Naive B cell (primary cell): ENCODE measurements around the gene BAK1. TPM values are rescaled to one million over a fixed set of nuclear protein-coding genes. Genes with fewer than 3 reads are reported as not detected.

ENCODE experiments used
- ATAC-seq, 2 donors: fragments of 150-1000 bp; cut with Tn5 transposase; 2 replicates each; pipeline ENCODE4 v1.10.0; 2021; ENCODE audit warnings: low read depth in 2 of 2, mild to moderate bottlenecking in 2 of 2, moderate library complexity in 2 of 2
- DNase-seq: peaks from one replicate; pipeline ENCODE4 v3.0.0; 2022
- H3K27ac Mint-ChIP-seq, 6 donors: one replicate each; pipeline ENCODE4 v1.8.0; 2020 to 2022; ENCODE audit warnings: mild to moderate bottlenecking in 6 of 6, mixed read lengths in 6 of 6, moderate library complexity in 5 of 6, inconsistent platforms in 2 of 6
- H3K27me3 Mint-ChIP-seq, 3 donors: one replicate each; pipeline ENCODE4 v1.8.0; 2021 to 2022; ENCODE audit warnings: mixed read lengths in 3 of 3, mild to moderate bottlenecking in 1 of 3
- H3K36me3 Mint-ChIP-seq, 2 donors: one replicate each; pipeline ENCODE4 v1.8.0; 2020 to 2022; ENCODE audit warnings: mixed read lengths in 2 of 2, inconsistent platforms in 1 of 2, mild to moderate bottlenecking in 1 of 2
- H3K4me1 Mint-ChIP-seq, 3 donors: one replicate each; pipeline ENCODE4 v1.8.0; 2020 to 2022; ENCODE audit warnings: mixed read lengths in 3 of 3, inconsistent platforms in 1 of 3, mild to moderate bottlenecking in 1 of 3, moderate library complexity in 1 of 3
- H3K4me3 Mint-ChIP-seq, 8 donors: one replicate each; pipeline ENCODE4 v1.8.0; 2020 to 2022; ENCODE audit warnings: mild to moderate bottlenecking in 8 of 8, mixed read lengths in 8 of 8, moderate library complexity in 8 of 8, inconsistent platforms in 2 of 8
- H3K9me3 Mint-ChIP-seq, 7 donors: one replicate each; pipeline ENCODE4 v1.8.0; 2020 to 2022; ENCODE audit warnings: mixed read lengths in 7 of 7, mild to moderate bottlenecking in 5 of 7, inconsistent platforms in 2 of 7, moderate library complexity in 1 of 7
- polyA plus RNA-seq, 6 donors: library from polyadenylated mRNA; unstranded; fragments of 300-500 nt; fragmentation: Illumina TruSeq; gene quantifications; one replicate each; pipeline ENCODE4 v1.2.3, GENCODE V29; 2021; ENCODE audit warnings: low read depth in 6 of 6

BAK1 gene
- 10 to 100 TPM; 11.7 to 22.6 (median 13.6) TPM for polyA plus RNA-seq

- ATAC-seq: peak; percentile 98
- Mint-ChIP-seq H3K4me3 (peak within 1 kb of the TSS; percentile 84 to 95 (median 92)), H3K4me1 (peaks cover 31 to 47% (median 44%) of the 10 kb centered on the region in 3 donors), H3K9me3 (no peaks in the 10 kb centered on the region), H3K36me3 (no peaks in the 10 kb centered on the region), H3K27me3 (no peaks in the 10 kb centered on the region), H3K27ac (peak within 1 kb of the TSS; percentile 84 to 96 (median 92))
- peak; percentile 83 for DNase-seq
Measured at GRCh38 chr6:33579828-33580714, at the start of gene BAK1. TSS of gene BAK1 (minus strand) at chr6:33580276. CDS start at chr6:33577604, 2,672 bp downstream.

GRCh38 chr6:33628401-33628964 is 48.4 kb upstream of the BAK1 start:
- H3K36me3 Mint-ChIP-seq: peaks cover 0 to 8% of the 10 kb centered on the region in 2 donors
- DNase-seq: no peak
- peak overlapping the region in 1 of 8 donors; percentile 21 for H3K4me3 Mint-ChIP-seq

GRCh38 chr6:33627876-33628275 is 47.8 kb upstream of the BAK1 start:
- ATAC-seq: no peak
- DNase-seq: no peak
- Mint-ChIP-seq H3K27me3 (no peaks in the 10 kb centered on the region), H3K9me3 (no peaks in the 10 kb centered on the region), H3K4me1 (peaks cover 47 to 71% (median 65%) of the 10 kb centered on the region in 3 donors), H3K27ac (peak overlapping the region in 3 of 6 donors; percentile 43 to 73 (median 47)), H3K4me3 (no peak overlapping the region), H3K36me3 (peaks cover 0 to 8% of the 10 kb centered on the region in 2 donors)

More at GRCh38 chr6:33628401-33628964, 48.4 kb upstream of the BAK1 start:
- Mint-ChIP-seq H3K9me3 (no peaks in the 10 kb centered on the region), H3K4me1 (peaks cover 45 to 70% (median 63%) of the 10 kb centered on the region in 3 donors), H3K27ac (peak overlapping the region in 4 of 6 donors; percentile 14 to 53 (median 42)), H3K27me3 (no peaks in the 10 kb centered on the region)
- peak in 1 of 2 donors; percentile 10 for ATAC-seq

GRCh38 chr6:33624856-33625255 is 44.8 kb upstream of the BAK1 start:
- H3K4me3 Mint-ChIP-seq: peak overlapping the region in 3 of 8 donors; percentile 18 to 97 (median 54)
- ATAC-seq: no peak
- H3K27ac Mint-ChIP-seq: peak overlapping the region in 2 of 6 donors; percentile 56 to 70

GRCh38 chr6:33623895-33624381 is 43.9 kb upstream of the BAK1 start:
- peak overlapping the region in 5 of 6 donors; percentile 25 to 94 (median 82) for H3K27ac Mint-ChIP-seq
- peaks cover 55 to 71% (median 69%) of the 10 kb centered on the region in 3 donors for H3K4me1 Mint-ChIP-seq
- ATAC-seq: no peak
- no peaks in the 10 kb centered on the region for H3K36me3 Mint-ChIP-seq
- H3K27me3 Mint-ChIP-seq: no peaks in the 10 kb centered on the region
- H3K4me3 Mint-ChIP-seq: peak overlapping the region in 7 of 8 donors; percentile 22 to 97 (median 62)
- no peak for DNase-seq
- H3K9me3 Mint-ChIP-seq: no peaks in the 10 kb centered on the region

More at GRCh38 chr6:33624856-33625255, 44.8 kb upstream of the BAK1 start:
- Mint-ChIP-seq H3K36me3 (no peaks in the 10 kb centered on the region), H3K4me1 (peaks cover 51 to 66% (median 64%) of the 10 kb centered on the region in 3 donors), H3K9me3 (no peaks in the 10 kb centered on the region), H3K27me3 (no peaks in the 10 kb centered on the region)
- DNase-seq: no peak

- ATAC-seq: no peak
Measured at GRCh38 chr6:33622456-33623431, 42.7 kb upstream of the BAK1 start.

GRCh38 chr6:33621711-33622388 is 41.8 kb upstream of the BAK1 start:
- Mint-ChIP-seq H3K4me3 (peak overlapping the region; percentile 80 to 97 (median 92)), H3K4me1 (peaks cover 43 to 55% (median 54%) of the 10 kb centered on the region in 3 donors)
- peak; percentile 20 to 24 for ATAC-seq

More at GRCh38 chr6:33622456-33623431, 42.7 kb upstream of the BAK1 start:
- Mint-ChIP-seq H3K9me3 (no peaks in the 10 kb centered on the region), H3K4me3 (peak overlapping the region; percentile 80 to 97 (median 92)), H3K4me1 (peaks cover 48 to 60% (median 59%) of the 10 kb centered on the region in 3 donors), H3K27me3 (no peaks in the 10 kb centered on the region), H3K36me3 (no peaks in the 10 kb centered on the region), H3K27ac (peak overlapping the region in 5 of 6 donors; percentile 86 to 94 (median 91))
- DNase-seq: no peak

GRCh38 chr6:33620856-33621710 is 41.0 kb upstream of the BAK1 start, which contains the start of gene ITPR3:
TSS of gene ITPR3 (plus strand) at chr6:33621322. CDS start at chr6:33621603, 281 bp downstream.
- peaks cover 43 to 54% (median 51%) of the 10 kb centered on the region in 3 donors for H3K4me1 Mint-ChIP-seq
- peak; percentile 80 for DNase-seq
- H3K27ac Mint-ChIP-seq: peak within 1 kb of the TSS; percentile 68 to 98 (median 96)

More at GRCh38 chr6:33621711-33622388, 41.8 kb upstream of the BAK1 start:
- Mint-ChIP-seq H3K27ac (peak overlapping the region; percentile 11 to 94 (median 88)), H3K36me3 (no peaks in the 10 kb centered on the region), H3K27me3 (no peaks in the 10 kb centered on the region), H3K9me3 (no peaks in the 10 kb centered on the region)
- peak; percentile 44 for DNase-seq

GRCh38 chr6:33620158-33620855 is 40.2 kb upstream of the BAK1 start:
- ATAC-seq (peak; percentile 9 to 11), DNase-seq (peak; percentile 30)
- Mint-ChIP-seq H3K4me1 (peaks cover 43 to 49% (median 46%) of the 10 kb centered on the region in 3 donors), H3K36me3 (no peaks in the 10 kb centered on the region), H3K27me3 (no peaks in the 10 kb centered on the region), H3K9me3 (no peaks in the 10 kb centered on the region), H3K27ac (peak overlapping the region; percentile 68 to 98 (median 96)), H3K4me3 (peak overlapping the region; percentile 80 to 97 (median 95))

More at GRCh38 chr6:33620856-33621710, 41.0 kb upstream of the BAK1 start, which contains the start of gene ITPR3:
- Mint-ChIP-seq H3K9me3 (no peaks in the 10 kb centered on the region), H3K36me3 (no peaks in the 10 kb centered on the region), H3K27me3 (no peaks in the 10 kb centered on the region), H3K4me3 (peak within 1 kb of the TSS; percentile 80 to 97 (median 95))
- ATAC-seq: peak; percentile 82 to 83

GRCh38 chr6:33619166-33619840 is 39.2 kb upstream of the BAK1 start:
- Mint-ChIP-seq H3K27me3 (no peaks in the 10 kb centered on the region), H3K4me1 (peaks cover 36 to 38% (median 38%) of the 10 kb centered on the region in 3 donors), H3K36me3 (no peaks in the 10 kb centered on the region), H3K27ac (peak overlapping the region in 5 of 6 donors; percentile 79 to 98 (median 96)), H3K9me3 (no peaks in the 10 kb centered on the region), H3K4me3 (peak overlapping the region; percentile 80 to 97 (median 95))
- ATAC-seq (no peak), DNase-seq (no peak)
